ENCODE data around the gene OTOF.

Gene OTOF

GRCh38 chr2:26460613-26461031 lies 17.3 kb downstream of the OTOF start:
- H3K27me3 ChIP-seq (ENCODE audit: control insufficient read depth, insufficient read depth, low read length): no peaks in the 10 kb centered on the region
- peaks cover 28% of the 10 kb centered on the region for H3K4me1 ChIP-seq (ENCODE audit: control insufficient read depth, insufficient read depth, low read length)
- no peak overlapping the region for H3K4me3 ChIP-seq (ENCODE audit: low read length)
- H3K9me3 ChIP-seq (ENCODE audit: control insufficient read depth, low read length): no peaks in the 10 kb centered on the region
- no peak overlapping the region for H3K9ac ChIP-seq (ENCODE audit: low read length)
- no peaks in the 10 kb centered on the region for H3K36me3 ChIP-seq (ENCODE audit: control insufficient read depth, insufficient read depth, low read length)

GRCh38 chr2:26459991-26460612 lies 17.8 kb downstream of the OTOF start:
- Histone ChIP-seq H3K4me1 (ENCODE audit: control insufficient read depth, insufficient read depth, low read length) (peaks cover 34% of the 10 kb centered on the region), H3K9me3 (ENCODE audit: control insufficient read depth, low read length) (no peaks in the 10 kb centered on the region), H3K36me3 (ENCODE audit: control insufficient read depth, insufficient read depth, low read length) (no peaks in the 10 kb centered on the region), H3K4me3 (ENCODE audit: low read length) (no peak overlapping the region), H3K27me3 (ENCODE audit: control insufficient read depth, insufficient read depth, low read length) (no peaks in the 10 kb centered on the region), H3K9ac (ENCODE audit: low read length) (no peak overlapping the region)

DNA sequence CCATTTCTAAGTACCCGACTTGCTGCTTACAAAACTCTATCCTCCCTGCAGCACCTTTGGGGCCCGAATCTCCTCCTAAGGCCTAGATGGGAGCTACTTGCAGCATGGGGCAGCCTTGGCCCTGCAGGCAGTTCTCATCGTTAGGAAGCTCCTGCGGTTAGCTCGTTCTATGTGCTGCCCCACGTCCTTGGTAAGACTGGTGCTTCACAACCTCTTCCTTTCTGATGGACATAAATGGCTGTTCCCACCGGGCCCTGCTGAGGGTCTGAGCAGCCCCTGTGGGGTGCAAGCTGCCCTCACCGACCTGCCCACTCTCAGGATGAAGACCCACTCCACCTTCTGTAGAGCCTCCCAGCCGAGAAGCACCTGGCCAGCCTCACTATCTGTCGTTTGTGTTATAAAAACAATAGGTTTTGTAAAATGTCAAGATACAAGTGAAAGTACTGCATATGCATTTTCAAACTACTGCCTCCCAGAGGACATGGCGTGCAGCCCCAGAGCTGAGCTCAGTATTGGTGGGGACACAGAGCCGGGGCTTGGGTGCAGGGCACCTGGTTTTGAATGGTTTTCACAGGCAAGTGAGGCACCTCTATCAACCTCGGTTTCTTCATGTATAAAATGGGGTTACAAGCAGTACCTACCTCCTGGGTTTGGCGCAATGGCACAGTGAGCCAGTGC lies 19.4 kb downstream of the OTOF start:
- Histone ChIP-seq H3K4me3 (ENCODE audit: low read length) (no peak overlapping the region), H3K4me1 (ENCODE audit: control insufficient read depth, insufficient read depth, low read length) (peaks cover 38% of the 10 kb centered on the region), H3K9me3 (ENCODE audit: control insufficient read depth, low read length) (no peaks in the 10 kb centered on the region), H3K9ac (ENCODE audit: low read length) (no peak overlapping the region), H3K36me3 (ENCODE audit: control insufficient read depth, insufficient read depth, low read length) (no peaks in the 10 kb centered on the region), H3K27me3 (ENCODE audit: control insufficient read depth, insufficient read depth, low read length) (no peaks in the 10 kb centered on the region)

DNA sequence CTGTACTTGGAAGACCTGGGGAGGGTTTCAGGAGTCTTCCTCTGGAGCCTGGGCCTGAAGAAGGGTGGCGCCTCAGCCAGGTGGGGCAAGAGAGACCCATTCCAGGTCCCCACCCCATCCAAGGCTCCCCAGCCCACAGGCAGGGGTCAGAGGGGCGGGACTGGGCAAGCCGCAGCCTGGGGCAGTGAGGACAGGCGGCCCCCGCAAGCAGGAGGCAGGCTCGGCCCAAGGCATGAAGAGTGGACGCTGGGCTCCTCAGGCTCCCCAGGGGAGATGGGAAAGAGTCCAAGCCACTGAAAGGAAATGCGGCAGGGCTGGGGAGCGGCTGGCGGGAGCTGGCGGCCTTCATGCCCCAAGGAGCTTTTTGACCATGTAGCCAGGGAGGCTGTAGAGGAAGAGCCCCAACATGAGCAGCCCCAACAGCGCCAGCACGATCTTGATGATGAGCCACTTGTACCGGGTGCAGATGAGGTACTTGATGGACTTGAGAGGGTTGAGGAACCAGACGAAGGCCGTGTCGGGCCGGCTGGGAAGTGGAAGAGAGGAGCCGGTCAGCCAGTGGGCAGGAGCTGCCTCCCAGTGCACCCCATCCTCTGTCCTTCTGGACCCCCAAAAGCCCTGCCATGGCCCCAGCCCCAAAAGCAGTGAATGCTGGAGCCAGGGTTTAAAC lies 20.1 kb downstream of the OTOF start:
- Histone ChIP-seq H3K4me3 (ENCODE audit: low read length) (no peak overlapping the region), H3K4me1 (ENCODE audit: control insufficient read depth, insufficient read depth, low read length) (peaks cover 38% of the 10 kb centered on the region), H3K9me3 (ENCODE audit: control insufficient read depth, low read length) (no peaks in the 10 kb centered on the region), H3K27me3 (ENCODE audit: control insufficient read depth, insufficient read depth, low read length) (no peaks in the 10 kb centered on the region), H3K36me3 (ENCODE audit: control insufficient read depth, insufficient read depth, low read length) (no peaks in the 10 kb centered on the region), H3K9ac (ENCODE audit: low read length) (no peak overlapping the region)

- H3K4me3 ChIP-seq (ENCODE audit: low read length): no peak overlapping the region
- H3K36me3 ChIP-seq (ENCODE audit: control insufficient read depth, insufficient read depth, low read length): no peaks in the 10 kb centered on the region
- H3K9ac ChIP-seq (ENCODE audit: low read length): peak overlapping the region; percentile 45
- H3K27me3 ChIP-seq (ENCODE audit: control insufficient read depth, insufficient read depth, low read length): no peaks in the 10 kb centered on the region
- no peaks in the 10 kb centered on the region for H3K9me3 ChIP-seq (ENCODE audit: control insufficient read depth, low read length)
- peaks cover 36% of the 10 kb centered on the region for H3K4me1 ChIP-seq (ENCODE audit: control insufficient read depth, insufficient read depth, low read length)
Measured at GRCh38 chr2:26457251-26457666, 20.7 kb downstream of the OTOF start.

- Histone ChIP-seq H3K4me1 (ENCODE audit: control insufficient read depth, insufficient read depth, low read length) (peaks cover 33% of the 10 kb centered on the region), H3K4me3 (ENCODE audit: low read length) (no peak overlapping the region), H3K9ac (ENCODE audit: low read length) (peak overlapping the region; percentile 45), H3K9me3 (ENCODE audit: control insufficient read depth, low read length) (no peaks in the 10 kb centered on the region), H3K36me3 (ENCODE audit: control insufficient read depth, insufficient read depth, low read length) (no peaks in the 10 kb centered on the region), H3K27me3 (ENCODE audit: control insufficient read depth, insufficient read depth, low read length) (no peaks in the 10 kb centered on the region)
Measured at GRCh38 chr2:26456440-26457250, 21.3 kb downstream of the OTOF start.

- Histone ChIP-seq H3K36me3 (ENCODE audit: control insufficient read depth, insufficient read depth, low read length) (no peaks in the 10 kb centered on the region), H3K27me3 (ENCODE audit: control insufficient read depth, insufficient read depth, low read length) (no peaks in the 10 kb centered on the region), H3K9ac (ENCODE audit: low read length) (peak overlapping the region; percentile 45), H3K4me3 (ENCODE audit: low read length) (no peak overlapping the region), H3K4me1 (ENCODE audit: control insufficient read depth, insufficient read depth, low read length) (peaks cover 33% of the 10 kb centered on the region), H3K9me3 (ENCODE audit: control insufficient read depth, low read length) (no peaks in the 10 kb centered on the region)
Measured at GRCh38 chr2:26455670-26456439, 22.1 kb downstream of the OTOF start.

GRCh38 chr2:26455037-26455669 lies 22.8 kb downstream of the OTOF start:
- H3K36me3 ChIP-seq (ENCODE audit: control insufficient read depth, insufficient read depth, low read length): no peaks in the 10 kb centered on the region
- H3K27me3 ChIP-seq (ENCODE audit: control insufficient read depth, insufficient read depth, low read length): no peaks in the 10 kb centered on the region
- no peak overlapping the region for H3K9ac ChIP-seq (ENCODE audit: low read length)
- peaks cover 33% of the 10 kb centered on the region for H3K4me1 ChIP-seq (ENCODE audit: control insufficient read depth, insufficient read depth, low read length)
- H3K9me3 ChIP-seq (ENCODE audit: control insufficient read depth, low read length): no peaks in the 10 kb centered on the region
- H3K4me3 ChIP-seq (ENCODE audit: low read length): no peak overlapping the region

DNA sequence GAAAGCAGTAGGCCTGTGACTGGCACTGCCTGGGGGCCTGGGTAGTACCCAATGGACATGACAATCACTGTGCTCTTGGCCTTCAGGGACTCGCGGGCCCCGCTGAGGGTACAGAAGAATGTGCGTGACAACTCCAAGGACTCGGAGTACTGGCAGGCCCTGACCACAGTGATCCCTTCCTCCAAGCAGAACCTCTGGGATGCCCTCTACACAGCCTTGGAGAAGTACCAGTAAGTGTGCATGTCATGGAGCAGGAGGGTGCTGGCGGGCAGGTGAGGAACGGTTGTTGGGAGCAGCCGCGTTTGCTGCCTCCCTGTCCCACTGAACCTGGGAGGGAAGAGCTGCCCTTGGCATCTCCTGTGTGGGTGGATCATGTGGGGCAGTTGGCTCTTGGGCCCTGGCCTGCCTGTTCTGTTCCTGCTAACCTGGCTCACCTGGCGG lies 23.3 kb downstream of the OTOF start:
- H3K4me3 ChIP-seq (ENCODE audit: low read length): no peak overlapping the region
- no peaks in the 10 kb centered on the region for H3K36me3 ChIP-seq (ENCODE audit: control insufficient read depth, insufficient read depth, low read length)
- H3K9me3 ChIP-seq (ENCODE audit: control insufficient read depth, low read length): no peaks in the 10 kb centered on the region
- peaks cover 33% of the 10 kb centered on the region for H3K4me1 ChIP-seq (ENCODE audit: control insufficient read depth, insufficient read depth, low read length)
- H3K9ac ChIP-seq (ENCODE audit: low read length): no peak overlapping the region
- H3K27me3 ChIP-seq (ENCODE audit: control insufficient read depth, insufficient read depth, low read length): no peaks in the 10 kb centered on the region

- peaks cover 30% of the 10 kb centered on the region for H3K4me1 ChIP-seq (ENCODE audit: control insufficient read depth, insufficient read depth, low read length)
- H3K4me3 ChIP-seq (ENCODE audit: low read length): no peak overlapping the region
- H3K9ac ChIP-seq (ENCODE audit: low read length): no peak overlapping the region
- no peaks in the 10 kb centered on the region for H3K36me3 ChIP-seq (ENCODE audit: control insufficient read depth, insufficient read depth, low read length)
- no peaks in the 10 kb centered on the region for H3K27me3 ChIP-seq (ENCODE audit: control insufficient read depth, insufficient read depth, low read length)
- no peaks in the 10 kb centered on the region for H3K9me3 ChIP-seq (ENCODE audit: control insufficient read depth, low read length)
Measured at GRCh38 chr2:26453421-26454329, 24.2 kb downstream of the OTOF start.
